ENCODE results near the gene ZNF432. TPM values are rescaled to one million over a fixed set of nuclear protein-coding genes. Genes with fewer than 3 reads are reported as not detected.

Gene ZNF432
- total and polyA plus RNA-seq, 2 donors: 5.7 to 28.6 TPM

DNA sequence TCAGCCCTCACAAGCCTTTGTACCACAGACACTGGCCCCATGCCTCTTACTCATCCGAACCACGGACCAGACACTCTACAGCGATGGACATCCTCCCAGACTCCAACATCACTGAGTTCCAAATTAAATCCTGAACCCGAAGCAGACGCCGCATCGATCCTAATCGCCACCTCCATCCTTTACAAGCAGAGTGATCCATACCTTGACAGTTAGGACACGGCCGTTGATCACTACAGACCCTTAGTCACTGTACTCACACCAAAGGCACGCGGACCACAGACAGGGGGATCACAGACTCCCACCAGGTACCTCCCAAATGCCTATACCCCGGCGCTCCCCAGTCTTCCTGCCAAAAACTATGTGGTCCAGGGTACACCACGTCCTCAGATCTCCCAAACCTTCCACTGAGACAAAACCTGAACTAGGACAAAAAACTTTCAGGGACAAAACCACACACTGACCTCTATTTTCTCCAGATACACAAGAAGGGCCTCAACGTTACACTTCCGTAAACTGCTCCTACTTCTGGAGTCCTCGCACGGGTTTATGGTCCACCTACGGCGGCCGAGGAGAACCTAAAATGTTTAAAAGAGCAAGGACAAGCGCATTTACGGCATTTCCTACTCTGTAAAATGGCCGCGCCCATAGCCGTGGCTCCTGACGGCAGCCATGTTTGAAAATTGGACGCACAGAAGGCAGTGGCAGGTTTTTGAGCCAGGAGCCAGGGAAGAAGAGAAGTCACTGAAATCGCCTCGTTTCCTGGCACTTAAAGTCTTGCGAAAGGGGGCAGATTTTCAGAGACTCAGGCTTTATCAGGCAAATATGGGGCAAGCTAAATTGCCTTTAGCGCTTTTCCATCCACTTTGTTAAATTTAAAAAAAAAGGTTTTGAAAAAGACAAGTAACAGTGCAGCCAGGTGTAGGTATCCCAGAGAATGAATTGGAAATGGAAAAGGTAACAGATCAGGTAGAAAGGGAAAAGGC, 62.0 kb downstream of the ZNF432 start, which contains the start of gene ZNF350:
Gene ZNF350, minus strand, starts transcription at position 532 of the 983 bp plus-strand sequence. CDS start 12,480 bp downstream, outside the sequence.
- Histone ChIP-seq H3K4me1 (ENCODE audit: insufficient read depth) (no peaks in the 10 kb centered on the region), H3K4me3 (ENCODE audit: low read depth, low read length) (peak within 1 kb of the TSS; percentile 85), H3K27ac (ENCODE audit: low read depth) (no peak within 1 kb of the TSS), H3K36me3 (ENCODE audit: insufficient read depth) (peaks cover 3% of the 10 kb centered on the region)
- 3% methylated on average over 33 of the region's 33 CpGs for WGBS
- DNase-seq (ENCODE audit: extremely low spot score): peak; percentile 92

DNA sequence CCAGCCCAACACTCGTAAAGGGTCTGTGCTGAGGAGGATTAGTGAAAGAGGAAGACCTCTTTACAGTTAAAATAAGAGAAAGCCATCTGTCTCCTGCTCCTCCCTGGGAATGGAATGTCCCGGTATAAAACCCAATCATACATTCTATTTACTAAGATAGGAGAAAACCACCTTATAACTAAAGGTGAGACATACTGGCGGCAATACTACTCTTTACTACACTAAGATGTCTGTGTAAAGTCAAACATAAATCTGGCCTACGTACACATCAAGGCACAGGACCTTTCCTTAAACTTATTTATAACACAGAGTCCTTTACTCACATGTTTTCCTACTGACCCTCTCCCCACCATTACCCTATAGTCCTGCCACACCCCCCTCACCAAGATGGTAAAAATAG, 65.3 kb downstream of the ZNF432 start:
- H3K27ac ChIP-seq (ENCODE audit: low read depth): no peak overlapping the region
- no peak for DNase-seq (ENCODE audit: extremely low spot score)

More for the DNA sequence above, 65.3 kb downstream of the ZNF432 start:
- 93% methylated on average over 4 of the region's 4 CpGs for WGBS
- Histone ChIP-seq H3K4me1 (ENCODE audit: insufficient read depth) (no peaks in the 10 kb centered on the region), H3K4me3 (ENCODE audit: low read depth, low read length) (no peak overlapping the region), H3K36me3 (ENCODE audit: insufficient read depth) (peaks cover 8% of the 10 kb centered on the region)

Other genes with a start within 250 kb of the ZNF432 start
- gene ZNF577, start 160.9 kb downstream of the ZNF432 start, total RNA-seq: 26.8 TPM
- gene ZNF577, start 160.9 kb downstream of the ZNF432 start, polyA plus RNA-seq: 17.2 TPM
- gene ZNF649, start 143.8 kb downstream of the ZNF432 start, total RNA-seq: 16.6 TPM
- 12.4 TPM for gene ZNF649, start 143.8 kb downstream of the ZNF432 start, polyA plus RNA-seq
- gene ZNF613, start 121.4 kb downstream of the ZNF432 start, total RNA-seq: 11.3 TPM
- gene ZNF613, start 121.4 kb downstream of the ZNF432 start, polyA plus RNA-seq: 4.3 TPM
- 19.7 TPM for gene ZNF350, start 62.0 kb downstream of the ZNF432 start, total RNA-seq
- gene ZNF350, start 62.0 kb downstream of the ZNF432 start, polyA plus RNA-seq: 9.0 TPM
- 28.3 TPM for gene ZNF615, start 40.6 kb downstream of the ZNF432 start, total RNA-seq
- gene ZNF615, start 40.6 kb downstream of the ZNF432 start, polyA plus RNA-seq: 8.1 TPM
- gene ZNF614, start 20.5 kb downstream of the ZNF432 start, total RNA-seq: 21.1 TPM
- gene ZNF614, start 20.5 kb downstream of the ZNF432 start, polyA plus RNA-seq: 6.5 TPM
- 62.0 TPM for gene ZNF841, start 46.9 kb upstream of the ZNF432 start, total RNA-seq
- gene ZNF841, start 46.9 kb upstream of the ZNF432 start, polyA plus RNA-seq: 7.0 TPM
- 26.1 TPM for gene ZNF616, start 91.1 kb upstream of the ZNF432 start, total RNA-seq
- gene ZNF616, start 91.1 kb upstream of the ZNF432 start, polyA plus RNA-seq: 4.9 TPM
- 27.8 TPM for gene ZNF836, start 122.8 kb upstream of the ZNF432 start, total RNA-seq
- gene ZNF836, start 122.8 kb upstream of the ZNF432 start, polyA plus RNA-seq: 6.7 TPM
- gene PPP2R1A, start 141.2 kb upstream of the ZNF432 start, total RNA-seq: 93.6 TPM
- 182 TPM for gene PPP2R1A, start 141.2 kb upstream of the ZNF432 start, polyA plus RNA-seq
- 28.1 TPM for gene ZNF766, start 220.7 kb upstream of the ZNF432 start, total RNA-seq
- gene ZNF766, start 220.7 kb upstream of the ZNF432 start, polyA plus RNA-seq: 11.7 TPM
- gene ZNF480, start 248.3 kb upstream of the ZNF432 start, total RNA-seq: 18.8 TPM
- gene ZNF480, start 248.3 kb upstream of the ZNF432 start, polyA plus RNA-seq: 5.3 TPM

Measured in urinary bladder (tissue), 4 donors.